ENCODE measurements around the gene ZNF324.

GRCh38 chr19:58492265-58492664 lies 25.4 kb downstream of the ZNF324 start:
- TF ChIP-seq CTCF (conservative IDR thresholded peaks at IDR 0.05) = no peak
- TF ChIP-seq ZFX (IDR thresholded peaks at IDR 0.05) = no peak
